GM23338 (cell line): Measurements from ENCODE around the gene PIP. TPM values are rescaled to one million over a fixed set of nuclear protein-coding genes. Genes with fewer than 3 reads are reported as not detected.

Experiments
- ATAC-seq: fragments of 200-7000 bp; cut with Tn5 transposase; 3 replicates; pipeline ENCODE4 v1.9.1; 2020
- DNase-seq: peaks from one replicate; pipeline ENCODE4 v3.0.0-alpha.2; 2015; ENCODE audit warnings: low spot score
- H2AFZ ChIP-seq: fragments of 200-600 bp; sonication (generic); 2 replicates; pipeline ENCODE4 v1.8.0; 2016; ENCODE audit warnings: antibody characterized with exemption, mild to moderate bottlenecking, moderate library complexity
- H3F3A ChIP-seq: fragments of 200-600 bp; sonication (generic); replicated peaks from 2 replicates; pipeline ENCODE4 v1.8.0; 2017; ENCODE audit warnings: antibody characterized with exemption, mixed run types, low read depth
- H3K27ac ChIP-seq: fragments of 200-600 bp; sonication (generic); 2 replicates; pipeline ENCODE4 v1.6.1; 2016; ENCODE audit warnings: low read depth
- H3K27me3 ChIP-seq: fragments of 200-600 bp; sonication (generic); 2 replicates; pipeline ENCODE4 v1.8.0; 2016; ENCODE audit warnings: mild to moderate bottlenecking, mixed run types, moderate library complexity; ENCODE audit not compliant: insufficient read depth
- H3K36me3 ChIP-seq: fragments of 200-600 bp; sonication (generic); 2 replicates; pipeline ENCODE4 v1.8.0; 2016; ENCODE audit warnings: mild to moderate bottlenecking; ENCODE audit not compliant: insufficient read depth
- H3K4me1 ChIP-seq: fragments of 200-600 bp; sonication (generic); 2 replicates; pipeline ENCODE4 v1.8.0; 2016; ENCODE audit warnings: mild to moderate bottlenecking, moderate library complexity; ENCODE audit not compliant: insufficient read depth
- H3K4me2 ChIP-seq: fragments of 200-600 bp; sonication (generic); 2 replicates; pipeline ENCODE4 v1.7.1; 2017; ENCODE audit warnings: mixed run types
- H3K4me3 ChIP-seq: fragments of 200-600 bp; sonication (generic); 2 replicates; pipeline ENCODE4 v1.6.1; 2016; ENCODE audit warnings: mixed run types
- H3K79me2 ChIP-seq: fragments of 200-600 bp; sonication (generic); replicated peaks from 2 replicates; pipeline ENCODE4 v1.8.0; 2017; ENCODE audit warnings: mild to moderate bottlenecking; ENCODE audit not compliant: insufficient read depth
- H3K9me2 ChIP-seq: fragments of 200-600 bp; sonication (generic); 2 replicates; pipeline ENCODE4 v1.8.0; 2017; ENCODE audit not compliant: insufficient read depth
- H4K20me1 ChIP-seq: fragments of 200-600 bp; sonication (generic); replicated peaks from 2 replicates; pipeline ENCODE4 v1.8.0; 2017; ENCODE audit warnings: mild to moderate bottlenecking; ENCODE audit not compliant: insufficient read depth
- H3K27ac Mint-ChIP-seq: 2 replicates; pipeline ENCODE4 v1.8.0; 2020; ENCODE audit warnings: inconsistent platforms, mild to moderate bottlenecking, moderate library complexity, mixed read lengths
- H3K27me3 Mint-ChIP-seq: 3 replicates; pipeline ENCODE4 v1.8.0; 2022; ENCODE audit warnings: low read depth, mild to moderate bottlenecking, moderate library complexity, mixed read lengths, inconsistent platforms; ENCODE audit not compliant: insufficient read depth, poor library complexity
- H3K36me3 Mint-ChIP-seq: 3 replicates; pipeline ENCODE4 v1.8.0; 2021; ENCODE audit warnings: low read depth, mild to moderate bottlenecking, inconsistent platforms, moderate library complexity, mixed read lengths
- H3K4me1 Mint-ChIP-seq: 3 replicates; pipeline ENCODE4 v1.8.0; 2020; ENCODE audit warnings: mild to moderate bottlenecking, inconsistent platforms, mixed read lengths
- H3K4me3 Mint-ChIP-seq: 3 replicates; pipeline ENCODE4 v1.8.0; 2021; ENCODE audit warnings: moderate library complexity, mild to moderate bottlenecking, inconsistent platforms, mixed read lengths
- H3K9me3 Mint-ChIP-seq: 3 replicates; pipeline ENCODE4 v1.8.0; 2020; ENCODE audit warnings: moderate library complexity, mild to moderate bottlenecking, inconsistent platforms, mixed read lengths
- CREB1 ChIP-seq: fragments of 250-450 bp; sonication (Bioruptor Pico); IDR thresholded peaks from 2 replicates; pipeline ENCODE4 v1.5.0; 2020; ENCODE audit warnings: low read depth, mild to moderate bottlenecking, moderate library complexity
- EZH2 ChIP-seq: fragments of 200-600 bp; sonication (generic); IDR thresholded peaks from one replicate; pipeline ENCODE4 v1.8.0; 2017; ENCODE audit warnings: antibody characterized with exemption, mild to moderate bottlenecking, low read depth; ENCODE audit not compliant: unreplicated experiment
- EZH2phosphoT487 ChIP-seq: fragments of 200-600 bp; sonication (generic); IDR thresholded peaks from one replicate; pipeline ENCODE4 v1.8.1; 2018; ENCODE audit warnings: antibody characterized with exemption; ENCODE audit not compliant: unreplicated experiment
- JUNB ChIP-seq: IDR thresholded peaks from one replicate; pipeline ENCODE4 v1.6.1; 2016; ENCODE audit warnings: antibody characterized with exemption; ENCODE audit not compliant: unreplicated experiment
- NANOG ChIP-seq: IDR thresholded peaks from 2 replicates; pipeline ENCODE4 v1.6.1; 2016; ENCODE audit warnings: antibody characterized with exemption, borderline replicate concordance
- POLR2AphosphoS5 ChIP-seq: IDR thresholded peaks from 2 replicates; pipeline ENCODE4 v1.6.1; 2016; ENCODE audit warnings: antibody characterized with exemption, low read depth
- STAT1 ChIP-seq: IDR thresholded peaks from one replicate; pipeline ENCODE4 v1.6.1; 2016; ENCODE audit warnings: antibody characterized with exemption; ENCODE audit not compliant: unreplicated experiment
- ZNF114 ChIP-seq: fragments of 250-450 bp; sonication (Bioruptor Pico); IDR thresholded peaks from 2 replicates; pipeline ENCODE4 v1.5.0; 2020; ENCODE audit warnings: mild to moderate bottlenecking, moderate library complexity
- ZNF331 ChIP-seq: fragments of 250-450 bp; sonication (Bioruptor Pico); IDR thresholded peaks from 2 replicates; pipeline ENCODE4 v1.5.0; 2020; ENCODE audit warnings: low read depth, mild to moderate bottlenecking, moderate library complexity
- polyA plus RNA-seq: library from polyadenylated mRNA; unstranded; fragments of >200 nt; fragmentation: Nextera tagmentation; extraction: Ambion mirVana; gene quantifications from 2 replicates; pipeline ENCODE4 v1.2.1, GENCODE V29; 2016
- total RNA-seq: library from RNA; depleted of rRNA; stranded (reverse); fragments of >200 nt; shearing (Covaris generic); gene quantifications from 2 replicates; pipeline ENCODE4 v1.2.3, GENCODE V29; 2014
- TF ChIP-seq, protein P1 (sequence below): IDR thresholded peaks from 2 replicates; pipeline ENCODE4 v1.6.1; 2016; ENCODE audit warnings: antibody characterized with exemption
- TF ChIP-seq, protein P2 (sequence below), 2 experiments: fragments of 200-600 bp in 1 of 2; sonication (generic) in 1 of 2; conservative IDR thresholded peaks; 2 replicates each; pipeline versions ENCODE4 v1.5.1 to v1.6.1; 2016 to 2017; ENCODE audit warnings: antibody characterized with exemption in 2 of 2, low read depth in 2 of 2, mild to moderate bottlenecking in 2 of 2, moderate library complexity in 1 of 2
- TF ChIP-seq, protein P3 (sequence below): IDR thresholded peaks from one replicate; pipeline ENCODE4 v1.6.1; 2018; ENCODE audit warnings: antibody characterized with exemption; ENCODE audit not compliant: unreplicated experiment
- TF ChIP-seq, protein P4 (sequence below): fragments of 250-450 bp; sonication (Bioruptor Pico); IDR thresholded peaks from 2 replicates; pipeline ENCODE4 v1.5.0; 2020; ENCODE audit warnings: mild to moderate bottlenecking, moderate library complexity

The PIP gene
- total and polyA plus RNA-seq, 2 experiments from 2014 or later: not detected

DNA sequence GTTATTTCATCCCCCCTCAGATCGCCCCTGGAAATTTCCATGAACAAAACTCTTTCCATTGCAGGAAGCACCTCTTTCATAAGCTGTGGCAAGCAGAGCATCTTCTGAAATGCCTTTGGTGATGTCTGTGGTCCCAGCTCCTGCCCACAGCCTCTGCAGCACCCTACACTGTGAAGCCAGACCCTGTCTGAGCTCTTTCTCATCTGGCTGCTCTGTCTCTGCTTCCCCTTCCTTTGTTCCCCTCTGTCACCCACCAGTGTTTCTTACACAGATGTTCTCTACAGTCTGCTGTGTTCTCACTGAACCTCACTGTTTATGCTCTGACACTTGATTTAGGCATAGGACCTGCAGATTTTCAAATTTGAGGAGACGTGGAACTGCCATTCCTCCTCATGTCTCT lies 49.5 kb downstream of the PIP start (continued):
- TF ChIP-seq JUNB (no peak), POLR2AphosphoS5 (no peak)

DNA sequence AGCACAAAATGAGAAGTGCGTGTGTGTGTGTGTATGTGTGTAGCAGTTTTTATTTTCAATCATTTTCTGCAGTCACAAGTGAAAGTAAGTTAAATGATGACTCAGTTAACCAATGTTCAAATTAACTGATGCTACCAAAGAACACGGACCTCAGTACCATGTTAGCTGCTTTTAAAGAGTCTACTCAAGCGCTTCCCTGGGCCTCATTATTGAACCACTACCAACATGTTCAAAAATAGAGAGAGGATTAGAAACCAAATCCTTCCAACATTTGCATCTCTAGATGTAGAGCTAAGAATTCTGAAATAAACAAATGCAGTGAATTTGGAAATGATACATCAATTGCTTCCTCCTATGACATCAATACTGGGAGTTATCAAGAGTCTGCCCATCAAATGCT lies 51.1 kb downstream of the PIP start, which contains the start of gene TAS2R39:
Gene TAS2R39, plus strand, starts transcription at position 396 of the 400 bp plus-strand sequence. Its CDS starts 0 bp downstream, at position 396.
- H3K36me3 ChIP-seq: no peaks in the 10 kb centered on the region
- no peak within 1 kb of the TSS for H3K4me3 Mint-ChIP-seq
- TF ChIP-seq CREB1 (CRISPR knock-in tag) (no peak), EZH2 (no peak), ZNF114 (CRISPR knock-in tag) (no peak), STAT1 (no peak), ZNF331 (no peak), NANOG (no peak), EZH2phosphoT487 (no peak), POLR2AphosphoS5 (no peak), JUNB (no peak)
- TF ChIP-seq, protein P1, sequence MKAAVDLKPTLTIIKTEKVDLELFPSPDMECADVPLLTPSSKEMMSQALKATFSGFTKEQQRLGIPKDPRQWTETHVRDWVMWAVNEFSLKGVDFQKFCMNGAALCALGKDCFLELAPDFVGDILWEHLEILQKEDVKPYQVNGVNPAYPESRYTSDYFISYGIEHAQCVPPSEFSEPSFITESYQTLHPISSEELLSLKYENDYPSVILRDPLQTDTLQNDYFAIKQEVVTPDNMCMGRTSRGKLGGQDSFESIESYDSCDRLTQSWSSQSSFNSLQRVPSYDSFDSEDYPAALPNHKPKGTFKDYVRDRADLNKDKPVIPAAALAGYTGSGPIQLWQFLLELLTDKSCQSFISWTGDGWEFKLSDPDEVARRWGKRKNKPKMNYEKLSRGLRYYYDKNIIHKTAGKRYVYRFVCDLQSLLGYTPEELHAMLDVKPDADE: no peak
- TF ChIP-seq, protein P2, sequence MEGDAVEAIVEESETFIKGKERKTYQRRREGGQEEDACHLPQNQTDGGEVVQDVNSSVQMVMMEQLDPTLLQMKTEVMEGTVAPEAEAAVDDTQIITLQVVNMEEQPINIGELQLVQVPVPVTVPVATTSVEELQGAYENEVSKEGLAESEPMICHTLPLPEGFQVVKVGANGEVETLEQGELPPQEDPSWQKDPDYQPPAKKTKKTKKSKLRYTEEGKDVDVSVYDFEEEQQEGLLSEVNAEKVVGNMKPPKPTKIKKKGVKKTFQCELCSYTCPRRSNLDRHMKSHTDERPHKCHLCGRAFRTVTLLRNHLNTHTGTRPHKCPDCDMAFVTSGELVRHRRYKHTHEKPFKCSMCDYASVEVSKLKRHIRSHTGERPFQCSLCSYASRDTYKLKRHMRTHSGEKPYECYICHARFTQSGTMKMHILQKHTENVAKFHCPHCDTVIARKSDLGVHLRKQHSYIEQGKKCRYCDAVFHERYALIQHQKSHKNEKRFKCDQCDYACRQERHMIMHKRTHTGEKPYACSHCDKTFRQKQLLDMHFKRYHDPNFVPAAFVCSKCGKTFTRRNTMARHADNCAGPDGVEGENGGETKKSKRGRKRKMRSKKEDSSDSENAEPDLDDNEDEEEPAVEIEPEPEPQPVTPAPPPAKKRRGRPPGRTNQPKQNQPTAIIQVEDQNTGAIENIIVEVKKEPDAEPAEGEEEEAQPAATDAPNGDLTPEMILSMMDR (conservative IDR thresholded peaks at IDR 0.05; ENCODE audit: low read depth in 2 of 2): no peak
- TF ChIP-seq, protein P3, sequence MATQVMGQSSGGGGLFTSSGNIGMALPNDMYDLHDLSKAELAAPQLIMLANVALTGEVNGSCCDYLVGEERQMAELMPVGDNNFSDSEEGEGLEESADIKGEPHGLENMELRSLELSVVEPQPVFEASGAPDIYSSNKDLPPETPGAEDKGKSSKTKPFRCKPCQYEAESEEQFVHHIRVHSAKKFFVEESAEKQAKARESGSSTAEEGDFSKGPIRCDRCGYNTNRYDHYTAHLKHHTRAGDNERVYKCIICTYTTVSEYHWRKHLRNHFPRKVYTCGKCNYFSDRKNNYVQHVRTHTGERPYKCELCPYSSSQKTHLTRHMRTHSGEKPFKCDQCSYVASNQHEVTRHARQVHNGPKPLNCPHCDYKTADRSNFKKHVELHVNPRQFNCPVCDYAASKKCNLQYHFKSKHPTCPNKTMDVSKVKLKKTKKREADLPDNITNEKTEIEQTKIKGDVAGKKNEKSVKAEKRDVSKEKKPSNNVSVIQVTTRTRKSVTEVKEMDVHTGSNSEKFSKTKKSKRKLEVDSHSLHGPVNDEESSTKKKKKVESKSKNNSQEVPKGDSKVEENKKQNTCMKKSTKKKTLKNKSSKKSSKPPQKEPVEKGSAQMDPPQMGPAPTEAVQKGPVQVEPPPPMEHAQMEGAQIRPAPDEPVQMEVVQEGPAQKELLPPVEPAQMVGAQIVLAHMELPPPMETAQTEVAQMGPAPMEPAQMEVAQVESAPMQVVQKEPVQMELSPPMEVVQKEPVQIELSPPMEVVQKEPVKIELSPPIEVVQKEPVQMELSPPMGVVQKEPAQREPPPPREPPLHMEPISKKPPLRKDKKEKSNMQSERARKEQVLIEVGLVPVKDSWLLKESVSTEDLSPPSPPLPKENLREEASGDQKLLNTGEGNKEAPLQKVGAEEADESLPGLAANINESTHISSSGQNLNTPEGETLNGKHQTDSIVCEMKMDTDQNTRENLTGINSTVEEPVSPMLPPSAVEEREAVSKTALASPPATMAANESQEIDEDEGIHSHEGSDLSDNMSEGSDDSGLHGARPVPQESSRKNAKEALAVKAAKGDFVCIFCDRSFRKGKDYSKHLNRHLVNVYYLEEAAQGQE: no peak
- TF ChIP-seq, protein P4, sequence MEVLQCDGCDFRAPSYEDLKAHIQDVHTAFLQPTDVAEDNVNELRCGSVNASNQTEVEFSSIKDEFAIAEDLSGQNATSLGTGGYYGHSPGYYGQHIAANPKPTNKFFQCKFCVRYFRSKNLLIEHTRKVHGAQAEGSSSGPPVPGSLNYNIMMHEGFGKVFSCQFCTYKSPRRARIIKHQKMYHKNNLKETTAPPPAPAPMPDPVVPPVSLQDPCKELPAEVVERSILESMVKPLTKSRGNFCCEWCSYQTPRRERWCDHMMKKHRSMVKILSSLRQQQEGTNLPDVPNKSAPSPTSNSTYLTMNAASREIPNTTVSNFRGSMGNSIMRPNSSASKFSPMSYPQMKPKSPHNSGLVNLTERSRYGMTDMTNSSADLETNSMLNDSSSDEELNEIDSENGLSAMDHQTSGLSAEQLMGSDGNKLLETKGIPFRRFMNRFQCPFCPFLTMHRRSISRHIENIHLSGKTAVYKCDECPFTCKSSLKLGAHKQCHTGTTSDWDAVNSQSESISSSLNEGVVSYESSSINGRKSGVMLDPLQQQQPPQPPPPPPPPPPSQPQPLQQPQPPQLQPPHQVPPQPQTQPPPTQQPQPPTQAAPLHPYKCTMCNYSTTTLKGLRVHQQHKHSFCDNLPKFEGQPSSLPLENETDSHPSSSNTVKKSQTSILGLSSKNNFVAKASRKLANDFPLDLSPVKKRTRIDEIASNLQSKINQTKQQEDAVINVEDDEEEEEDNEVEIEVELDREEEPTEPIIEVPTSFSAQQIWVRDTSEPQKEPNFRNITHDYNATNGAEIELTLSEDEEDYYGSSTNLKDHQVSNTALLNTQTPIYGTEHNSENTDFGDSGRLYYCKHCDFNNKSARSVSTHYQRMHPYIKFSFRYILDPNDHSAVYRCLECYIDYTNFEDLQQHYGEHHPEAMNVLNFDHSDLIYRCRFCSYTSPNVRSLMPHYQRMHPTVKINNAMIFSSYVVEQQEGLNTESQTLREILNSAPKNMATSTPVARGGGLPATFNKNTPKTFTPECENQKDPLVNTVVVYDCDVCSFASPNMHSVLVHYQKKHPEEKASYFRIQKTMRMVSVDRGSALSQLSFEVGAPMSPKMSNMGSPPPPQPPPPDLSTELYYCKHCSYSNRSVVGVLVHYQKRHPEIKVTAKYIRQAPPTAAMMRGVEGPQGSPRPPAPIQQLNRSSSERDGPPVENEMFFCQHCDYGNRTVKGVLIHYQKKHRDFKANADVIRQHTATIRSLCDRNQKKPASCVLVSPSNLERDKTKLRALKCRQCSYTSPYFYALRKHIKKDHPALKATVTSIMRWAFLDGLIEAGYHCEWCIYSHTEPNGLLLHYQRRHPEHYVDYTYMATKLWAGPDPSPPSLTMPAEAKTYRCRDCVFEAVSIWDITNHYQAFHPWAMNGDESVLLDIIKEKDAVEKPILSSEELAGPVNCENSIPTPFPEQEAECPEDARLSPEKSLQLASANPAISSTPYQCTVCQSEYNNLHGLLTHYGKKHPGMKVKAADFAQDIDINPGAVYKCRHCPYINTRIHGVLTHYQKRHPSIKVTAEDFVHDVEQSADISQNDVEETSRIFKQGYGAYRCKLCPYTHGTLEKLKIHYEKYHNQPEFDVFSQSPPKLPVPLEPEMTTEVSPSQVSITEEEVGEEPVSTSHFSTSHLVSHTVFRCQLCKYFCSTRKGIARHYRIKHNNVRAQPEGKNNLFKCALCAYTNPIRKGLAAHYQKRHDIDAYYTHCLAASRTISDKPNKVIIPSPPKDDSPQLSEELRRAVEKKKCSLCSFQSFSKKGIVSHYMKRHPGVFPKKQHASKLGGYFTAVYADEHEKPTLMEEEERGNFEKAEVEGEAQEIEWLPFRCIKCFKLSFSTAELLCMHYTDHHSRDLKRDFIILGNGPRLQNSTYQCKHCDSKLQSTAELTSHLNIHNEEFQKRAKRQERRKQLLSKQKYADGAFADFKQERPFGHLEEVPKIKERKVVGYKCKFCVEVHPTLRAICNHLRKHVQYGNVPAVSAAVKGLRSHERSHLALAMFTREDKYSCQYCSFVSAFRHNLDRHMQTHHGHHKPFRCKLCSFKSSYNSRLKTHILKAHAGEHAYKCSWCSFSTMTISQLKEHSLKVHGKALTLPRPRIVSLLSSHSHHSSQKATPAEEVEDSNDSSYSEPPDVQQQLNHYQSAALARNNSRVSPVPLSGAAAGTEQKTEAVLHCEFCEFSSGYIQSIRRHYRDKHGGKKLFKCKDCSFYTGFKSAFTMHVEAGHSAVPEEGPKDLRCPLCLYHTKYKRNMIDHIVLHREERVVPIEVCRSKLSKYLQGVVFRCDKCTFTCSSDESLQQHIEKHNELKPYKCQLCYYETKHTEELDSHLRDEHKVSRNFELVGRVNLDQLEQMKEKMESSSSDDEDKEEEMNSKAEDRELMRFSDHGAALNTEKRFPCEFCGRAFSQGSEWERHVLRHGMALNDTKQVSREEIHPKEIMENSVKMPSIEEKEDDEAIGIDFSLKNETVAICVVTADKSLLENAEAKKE: no peak
- ATAC-seq (no peak), DNase-seq (no peak)
- no peaks in the 10 kb centered on the region for H4K20me1 ChIP-seq
- H3K79me2 ChIP-seq: no peaks in the 10 kb centered on the region
- no peaks in the 10 kb centered on the region for H3K27me3 Mint-ChIP-seq
- H3K36me3 Mint-ChIP-seq: no peaks in the 10 kb centered on the region
- H2AFZ ChIP-seq: no peak within 1 kb of the TSS; the same call in 1 of the 2 replicates
- H3F3A ChIP-seq: no peaks in the 10 kb centered on the region
- H3K27ac ChIP-seq: no peak within 1 kb of the TSS
- peaks cover 16% of the 10 kb centered on the region; the same call in 1 of the 3 replicates for H3K9me3 Mint-ChIP-seq
- no peak within 1 kb of the TSS for H3K4me3 ChIP-seq
- H3K9me2 ChIP-seq: no peaks in the 10 kb centered on the region
- no peak within 1 kb of the TSS for H3K27ac Mint-ChIP-seq
- H3K27me3 ChIP-seq: no peaks in the 10 kb centered on the region
- H3K4me2 ChIP-seq: no peak within 1 kb of the TSS
- peaks cover 8% of the 10 kb centered on the region; the same call in 2 of the 3 replicates for H3K4me1 Mint-ChIP-seq
- H3K4me1 ChIP-seq: peaks cover 8% of the 10 kb centered on the region; the same call in 1 of the 2 replicates
